MM.1S (cell line): ENCODE measurements around the gene NUP210.

Experiments
- CTCF ChIP-seq: fragments of 300-600 bp; sonication (generic); IDR thresholded peaks from 2 replicates; pipeline ENCODE4 v1.5.1; 2016; ENCODE audit warnings: antibody characterized with exemption, low read length, mixed read lengths
- EZH2 ChIP-seq: fragments of 300-600 bp; sonication (generic); optimal IDR thresholded peaks from 2 replicates; pipeline ENCODE3; 2017; ENCODE audit warnings: low read depth, mild to moderate bottlenecking, antibody characterized with exemption, low read length, mixed read lengths

GRCh38 chr3:13275376-13276005 lies 144.6 kb downstream of the NUP210 start:
- TF ChIP-seq CTCF (no peak), EZH2 (no peak)
